Measurements from ENCODE around the gene FBXO5. TPM values are rescaled to one million over a fixed set of nuclear protein-coding genes. Genes with fewer than 3 reads are reported as not detected.
A peak's percentile ranks its signal among the peaks of the same experiment; 100 is the strongest.

The FBXO5 gene
- total and polyA plus RNA-seq, 4 experiments from 2014 or later: 4.8 to 10.4 (median 9.4) TPM

DNA sequence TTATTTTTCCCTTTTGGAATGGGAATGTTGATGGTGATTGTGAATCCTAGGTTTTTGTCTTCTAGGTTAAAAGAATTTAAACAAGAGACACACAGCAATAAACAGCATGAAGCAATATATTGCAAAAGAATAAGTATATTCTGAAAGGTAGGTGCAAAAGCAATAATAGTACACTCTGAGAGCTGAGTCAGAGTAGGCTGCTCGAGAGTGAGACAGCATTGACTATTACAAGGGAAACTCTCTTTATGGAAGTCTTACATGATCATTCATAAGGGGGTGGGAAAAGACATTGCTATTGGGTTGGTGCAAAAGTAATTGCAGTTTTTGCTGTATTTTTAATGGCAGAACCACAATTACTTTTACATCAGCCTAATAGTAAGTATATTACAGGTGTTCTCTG, 25.0 kb downstream of the FBXO5 start:
- Histone ChIP-seq H3K27me3 (ENCODE audit: insufficient read depth, low read length) (no peaks in the 10 kb centered on the region), H3K9me3 (ENCODE audit: control insufficient read depth in 1 of 2, low read length in 2 of 2) (no peaks in the 10 kb centered on the region), H3K4me1 (ENCODE audit: insufficient read depth, low read length) (no peaks in the 10 kb centered on the region), H3K36me3 (ENCODE audit: insufficient read depth, low read length) (no peaks in the 10 kb centered on the region), H3K27ac (ENCODE audit: low read depth, low read length) (no peak overlapping the region), H3K4me3 (ENCODE audit: low read length in 2 of 2) (no peak overlapping the region)
- Mint-ChIP-seq H3K4me1 (no peaks in the 10 kb centered on the region), H3K36me3 (no peaks in the 10 kb centered on the region), H3K9me3 (peaks cover 0 to 4% (median 0%) of the 10 kb centered on the region in 8 donors), H3K4me3 (no peak overlapping the region), H3K27ac (no peak overlapping the region), H3K27me3 (peaks cover 11 to 24% of the 10 kb centered on the region in 2 donors)
- intact Hi-C loops (cut with micrococcal nuclease): no loop called here
- ChIA-PET POLR2A (ENCODE audit: partially characterized antibody) (no interaction called here), CTCF (ENCODE audit: partially characterized antibody) (interaction anchor here (1.3 kb wide), 1 partner anchor 12 kb away, joined by 4 read pairs; no protein-coding TSS in a partner anchor)
- no peak for DNase-seq

DNA sequence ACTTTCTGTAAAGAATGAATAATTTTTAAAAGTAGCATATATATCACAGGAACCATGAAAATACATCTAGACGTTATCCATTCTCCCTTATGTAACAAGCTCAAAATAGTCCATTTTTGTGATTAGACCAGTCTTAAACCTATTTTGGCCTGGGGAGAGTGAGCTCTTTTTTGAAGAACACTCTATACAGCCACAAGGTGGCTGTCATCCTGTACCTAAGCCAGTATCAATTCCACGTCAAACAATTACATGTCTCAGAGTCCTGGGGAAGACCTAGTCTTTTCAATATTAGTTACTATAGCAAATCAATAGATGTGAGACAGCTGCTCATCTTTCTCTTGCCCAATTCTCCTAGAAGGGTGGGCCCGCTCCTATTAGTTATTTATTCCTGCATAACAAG, 28.4 kb downstream of the FBXO5 start:
- Histone ChIP-seq H3K4me3 (ENCODE audit: low read length in 2 of 2) (no peak overlapping the region), H3K36me3 (ENCODE audit: insufficient read depth, low read length) (no peaks in the 10 kb centered on the region), H3K9me3 (ENCODE audit: control insufficient read depth in 1 of 2, low read length in 2 of 2) (no peaks in the 10 kb centered on the region), H3K4me1 (ENCODE audit: insufficient read depth, low read length) (no peaks in the 10 kb centered on the region), H3K27ac (ENCODE audit: low read depth, low read length) (no peak overlapping the region), H3K27me3 (ENCODE audit: insufficient read depth, low read length) (no peaks in the 10 kb centered on the region)
- Mint-ChIP-seq H3K4me3 (no peak overlapping the region), H3K36me3 (no peaks in the 10 kb centered on the region), H3K4me1 (no peaks in the 10 kb centered on the region), H3K9me3 (peaks cover 0 to 4% (median 0%) of the 10 kb centered on the region in 8 donors), H3K27me3 (peaks cover 11 to 15% of the 10 kb centered on the region in 2 donors), H3K27ac (no peak overlapping the region)
- ChIA-PET POLR2A (ENCODE audit: partially characterized antibody) (no interaction called here), CTCF (ENCODE audit: partially characterized antibody) (interaction anchor here (1.0 to 2.0 kb wide), 9 partner anchors 10 to 89 kb away, joined by 3 to 8 read pairs (median 4); no protein-coding TSS in a partner anchor)
- DNase-seq: no peak
- intact Hi-C loops (cut with micrococcal nuclease): no loop called here

DNA sequence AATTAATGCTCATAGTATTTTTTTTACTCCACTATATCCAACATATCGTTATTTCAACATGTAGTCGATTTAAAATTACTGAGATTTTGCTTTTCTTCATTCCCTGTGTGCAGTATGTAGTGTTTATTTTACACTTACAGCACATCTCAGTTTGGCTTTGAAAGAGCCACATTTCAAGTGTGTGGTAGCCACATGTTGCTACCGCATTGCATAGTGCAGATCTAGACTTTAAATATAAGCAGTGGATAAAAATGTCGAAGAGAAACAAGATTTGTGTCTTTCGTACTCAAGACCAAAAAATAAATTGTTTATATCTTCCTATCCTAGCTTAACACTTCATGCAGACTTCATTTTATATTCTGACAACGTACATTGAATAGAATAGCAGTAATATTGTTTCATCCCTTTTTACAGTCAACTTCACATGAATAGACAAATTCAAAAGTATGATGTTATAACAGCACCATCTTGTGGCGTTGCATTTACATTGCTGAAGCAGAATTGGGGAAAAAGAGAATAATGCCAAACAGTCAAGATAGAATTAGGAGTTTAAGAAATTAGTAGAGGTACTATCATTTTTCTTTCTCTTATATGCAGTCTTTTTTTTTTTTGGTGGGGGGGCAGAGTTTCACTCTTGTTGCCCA, 29.9 kb downstream of the FBXO5 start:
- peaks cover 4 to 5% (median 5%) of the 10 kb centered on the region in 4 donors for H3K4me1 Mint-ChIP-seq
- H3K27me3 ChIP-seq (ENCODE audit: insufficient read depth, low read length): no peaks in the 10 kb centered on the region
- intact Hi-C loops (cut with micrococcal nuclease): loop anchor here (1.0 kb wide), 1 partner anchor 71 kb away; no protein-coding TSS in a partner anchor
- H3K4me1 ChIP-seq (ENCODE audit: insufficient read depth, low read length): no peaks in the 10 kb centered on the region
- CTCF ChIA-PET (ENCODE audit: partially characterized antibody): interaction anchor here (0.7 to 1.6 kb wide), 2 partner anchors 69 to 502 kb away, joined by 3 to 5 read pairs; no protein-coding TSS in a partner anchor
- H3K27ac Mint-ChIP-seq: no peak overlapping the region
- H3K27ac ChIP-seq (ENCODE audit: low read depth, low read length): no peak overlapping the region
- peaks cover 8 to 14% of the 10 kb centered on the region in 2 donors for H3K27me3 Mint-ChIP-seq
- H3K9me3 Mint-ChIP-seq: peaks cover 0 to 4% (median 0%) of the 10 kb centered on the region in 8 donors
- POLR2A ChIA-PET (ENCODE audit: partially characterized antibody): no interaction called here
- no peak overlapping the region for H3K4me3 Mint-ChIP-seq
- H3K4me3 ChIP-seq (ENCODE audit: low read length in 2 of 2): no peak overlapping the region
- DNase-seq: no peak
- H3K36me3 Mint-ChIP-seq: no peaks in the 10 kb centered on the region
- no peaks in the 10 kb centered on the region for H3K9me3 ChIP-seq (ENCODE audit: control insufficient read depth in 1 of 2, low read length in 2 of 2)
- H3K36me3 ChIP-seq (ENCODE audit: insufficient read depth, low read length): no peaks in the 10 kb centered on the region

DNA sequence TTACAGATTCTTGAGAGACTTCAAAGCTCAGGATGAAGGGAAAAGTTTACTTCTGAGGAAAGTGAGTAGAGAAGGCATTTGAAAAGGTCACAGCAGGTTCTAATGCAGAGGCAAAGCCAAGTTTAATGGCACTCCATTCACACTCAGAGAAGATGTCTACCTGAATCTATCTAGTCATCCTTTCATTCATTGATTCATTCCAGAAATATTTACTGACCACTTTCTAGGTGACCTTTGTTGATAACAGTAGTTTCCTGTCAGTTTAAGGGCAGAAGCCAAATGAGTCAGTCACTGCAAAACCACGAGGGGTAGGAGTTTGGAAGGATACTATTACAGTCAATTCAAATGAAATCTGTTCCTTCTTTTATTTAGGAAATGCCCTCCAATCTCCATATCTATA, 30.8 kb downstream of the FBXO5 start:
- Histone ChIP-seq H3K27ac (ENCODE audit: low read depth, low read length) (no peak overlapping the region), H3K36me3 (ENCODE audit: insufficient read depth, low read length) (no peaks in the 10 kb centered on the region), H3K4me1 (ENCODE audit: insufficient read depth, low read length) (no peaks in the 10 kb centered on the region), H3K9me3 (ENCODE audit: control insufficient read depth in 1 of 2, low read length in 2 of 2) (no peaks in the 10 kb centered on the region), H3K27me3 (ENCODE audit: insufficient read depth, low read length) (no peaks in the 10 kb centered on the region), H3K4me3 (ENCODE audit: low read length in 2 of 2) (no peak overlapping the region)
- DNase-seq: no peak
- Mint-ChIP-seq H3K4me1 (peaks cover 7 to 9% (median 8%) of the 10 kb centered on the region in 4 donors), H3K9me3 (peaks cover 0 to 4% (median 0%) of the 10 kb centered on the region in 8 donors), H3K36me3 (no peaks in the 10 kb centered on the region), H3K27me3 (peaks cover 7 to 13% of the 10 kb centered on the region in 2 donors), H3K27ac (no peak overlapping the region), H3K4me3 (no peak overlapping the region)
- ChIA-PET CTCF (ENCODE audit: partially characterized antibody) (interaction anchor here (1.8 to 2.0 kb wide), 2 partner anchors 21 to 73 kb away, joined by 5 read pairs; no protein-coding TSS in a partner anchor), POLR2A (ENCODE audit: partially characterized antibody) (no interaction called here)
- intact Hi-C loops (cut with micrococcal nuclease): no loop called here

DNA sequence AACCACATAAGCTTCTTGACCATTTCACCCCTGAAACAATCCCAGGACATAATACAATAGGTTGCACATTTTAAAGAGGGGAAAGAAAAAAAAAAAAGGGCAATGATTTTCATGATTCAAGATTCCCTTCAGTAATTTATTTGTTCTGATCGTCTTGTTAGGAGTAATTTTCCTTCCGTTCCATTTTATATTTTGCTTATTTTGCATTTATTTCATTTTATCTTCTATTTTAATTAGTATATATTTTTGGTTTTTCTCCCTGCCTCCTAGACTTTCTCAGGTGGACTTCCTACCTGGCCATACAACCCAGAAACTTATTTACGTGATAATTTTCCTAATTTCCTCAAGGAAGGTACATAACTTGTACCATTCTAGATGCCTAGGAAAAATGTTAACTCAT, 32.6 kb downstream of the FBXO5 start:
- no peaks in the 10 kb centered on the region for H3K36me3 Mint-ChIP-seq
- no peaks in the 10 kb centered on the region for H3K4me1 ChIP-seq (ENCODE audit: insufficient read depth, low read length)
- intact Hi-C loops (cut with micrococcal nuclease): no loop called here
- H3K9me3 ChIP-seq (ENCODE audit: control insufficient read depth in 1 of 2, low read length in 2 of 2): no peaks in the 10 kb centered on the region
- no peak overlapping the region for H3K4me3 Mint-ChIP-seq
- CTCF ChIA-PET (ENCODE audit: partially characterized antibody): interaction anchor here (1.1 to 2.0 kb wide), 3 partner anchors 10 to 75 kb away, joined by 4 to 5 read pairs (median 5); no protein-coding TSS in a partner anchor
- H3K27me3 Mint-ChIP-seq: peaks cover 10 to 11% of the 10 kb centered on the region in 2 donors
- no peak for DNase-seq
- H3K4me1 Mint-ChIP-seq: peaks cover 7 to 9% (median 8%) of the 10 kb centered on the region in 4 donors
- H3K27ac Mint-ChIP-seq: no peak overlapping the region
- H3K27ac ChIP-seq (ENCODE audit: low read depth, low read length): no peak overlapping the region
- no peaks in the 10 kb centered on the region for H3K36me3 ChIP-seq (ENCODE audit: insufficient read depth, low read length)
- POLR2A ChIA-PET (ENCODE audit: partially characterized antibody): no interaction called here
- no peaks in the 10 kb centered on the region for H3K9me3 Mint-ChIP-seq
- H3K27me3 ChIP-seq (ENCODE audit: insufficient read depth, low read length): no peaks in the 10 kb centered on the region
- H3K4me3 ChIP-seq (ENCODE audit: low read length in 2 of 2): no peak overlapping the region

DNA sequence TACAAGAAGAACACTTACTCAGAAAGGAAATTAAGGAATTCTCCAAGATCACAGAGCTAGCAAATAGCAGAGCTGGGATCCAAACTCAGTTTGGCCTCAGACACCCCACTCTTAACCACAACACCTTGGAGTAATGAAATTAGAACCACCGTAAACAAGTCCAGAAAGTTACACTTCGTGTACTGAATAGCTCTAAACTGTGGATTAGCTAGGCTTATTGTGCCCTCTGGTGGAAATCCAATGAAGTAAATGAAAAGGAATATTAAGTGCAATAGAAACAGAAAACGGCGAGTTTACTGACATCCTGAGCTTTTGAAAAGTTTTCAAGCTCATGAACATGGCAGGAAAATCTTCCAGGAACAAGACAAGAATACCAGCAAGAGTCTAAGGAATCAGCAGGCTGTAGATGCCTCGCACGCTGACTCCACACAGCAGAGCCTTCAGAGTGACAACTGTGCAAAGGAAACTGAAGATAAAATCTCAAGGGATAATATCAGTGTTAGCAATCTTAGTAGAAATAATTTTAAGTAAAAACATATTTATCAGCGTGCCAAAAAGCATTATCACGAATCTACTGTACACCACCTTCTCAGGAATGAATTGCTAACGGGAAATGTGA, 34.6 kb downstream of the FBXO5 start:
- intact Hi-C loops (cut with micrococcal nuclease): loop anchor here (1.0 to 5.0 kb wide), 4 partner anchors 76 to 1271 kb away; no protein-coding TSS in a partner anchor
- no peak overlapping the region for H3K27ac Mint-ChIP-seq
- no peaks in the 10 kb centered on the region for H3K36me3 ChIP-seq (ENCODE audit: insufficient read depth, low read length)
- H3K4me3 ChIP-seq (ENCODE audit: low read length in 2 of 2): no peak overlapping the region
- H3K27me3 ChIP-seq (ENCODE audit: insufficient read depth, low read length): no peaks in the 10 kb centered on the region
- H3K4me1 ChIP-seq (ENCODE audit: insufficient read depth, low read length): no peaks in the 10 kb centered on the region
- H3K9me3 ChIP-seq (ENCODE audit: control insufficient read depth in 1 of 2, low read length in 2 of 2): no peaks in the 10 kb centered on the region
- H3K4me1 Mint-ChIP-seq: peaks cover 7 to 9% (median 8%) of the 10 kb centered on the region in 4 donors
- POLR2A ChIA-PET (ENCODE audit: partially characterized antibody): no interaction called here
- peak overlapping the region in 4 of 8 donors; percentile 3 to 69 (median 44) for H3K4me3 Mint-ChIP-seq
- DNase-seq: peak in 4 of 5 donors; percentile 22 to 42 (median 30)
- no peaks in the 10 kb centered on the region for H3K36me3 Mint-ChIP-seq
- no peak overlapping the region for H3K27ac ChIP-seq (ENCODE audit: low read depth, low read length)
- CTCF ChIA-PET (ENCODE audit: partially characterized antibody): interaction anchor here (0.7 to 2.6 kb wide), 19 partner anchors 9 to 647 kb away, joined by 3 to 14 read pairs (median 4); no protein-coding TSS in a partner anchor
- H3K27me3 Mint-ChIP-seq: peaks cover 9 to 13% of the 10 kb centered on the region in 2 donors
- H3K9me3 Mint-ChIP-seq: no peaks in the 10 kb centered on the region

DNA sequence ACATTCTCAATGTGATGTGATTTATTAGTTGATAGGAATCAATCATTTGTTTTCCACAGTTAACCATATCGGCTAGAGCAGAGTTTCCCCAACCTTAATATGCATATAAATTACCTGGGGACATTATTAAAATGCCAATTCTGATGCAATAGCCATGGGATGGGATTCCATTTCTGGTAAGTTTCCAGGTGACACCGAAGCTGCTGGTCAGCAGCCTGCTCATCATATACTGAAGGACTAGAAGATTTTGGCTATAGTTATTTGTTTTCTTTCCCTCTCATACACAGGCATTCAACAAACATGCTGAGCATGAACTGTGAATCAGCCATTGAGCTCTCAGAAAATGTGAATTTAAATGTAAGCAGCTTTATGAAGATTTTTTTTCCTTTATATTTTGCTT, 35.8 kb downstream of the FBXO5 start:
- peaks cover 8 to 11% of the 10 kb centered on the region in 2 donors for H3K27me3 Mint-ChIP-seq
- H3K9me3 ChIP-seq (ENCODE audit: control insufficient read depth in 1 of 2, low read length in 2 of 2): no peaks in the 10 kb centered on the region
- no peaks in the 10 kb centered on the region for H3K9me3 Mint-ChIP-seq
- no peak overlapping the region for H3K4me3 ChIP-seq (ENCODE audit: low read length in 2 of 2)
- H3K27ac Mint-ChIP-seq: no peak overlapping the region
- no peak overlapping the region for H3K27ac ChIP-seq (ENCODE audit: low read depth, low read length)
- H3K36me3 ChIP-seq (ENCODE audit: insufficient read depth, low read length): no peaks in the 10 kb centered on the region
- ChIA-PET CTCF (ENCODE audit: partially characterized antibody) (interaction anchor here (1.6 to 2.6 kb wide), 2 partner anchors 8 to 78 kb away, joined by 9 to 14 read pairs; no protein-coding TSS in a partner anchor), POLR2A (ENCODE audit: partially characterized antibody) (no interaction called here)
- H3K36me3 Mint-ChIP-seq: no peaks in the 10 kb centered on the region
- no peak for DNase-seq
- H3K4me3 Mint-ChIP-seq: no peak overlapping the region
- no peaks in the 10 kb centered on the region for H3K4me1 ChIP-seq (ENCODE audit: insufficient read depth, low read length)
- intact Hi-C loops (cut with micrococcal nuclease): loop anchor here (5.0 kb wide), 1 partner anchor 1270 kb away; no protein-coding TSS in a partner anchor
- H3K4me1 Mint-ChIP-seq: peaks cover 7 to 9% (median 8%) of the 10 kb centered on the region in 4 donors
- no peaks in the 10 kb centered on the region for H3K27me3 ChIP-seq (ENCODE audit: insufficient read depth, low read length)

Measured in CD4-positive, alpha-beta memory T cell (primary cell).